ENCODE results near the gene CMTM7.
A peak's percentile ranks its signal among the peaks of the same experiment; 100 is the strongest.

CMTM7 gene, protein sequence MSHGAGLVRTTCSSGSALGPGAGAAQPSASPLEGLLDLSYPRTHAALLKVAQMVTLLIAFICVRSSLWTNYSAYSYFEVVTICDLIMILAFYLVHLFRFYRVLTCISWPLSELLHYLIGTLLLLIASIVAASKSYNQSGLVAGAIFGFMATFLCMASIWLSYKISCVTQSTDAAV

DNA sequence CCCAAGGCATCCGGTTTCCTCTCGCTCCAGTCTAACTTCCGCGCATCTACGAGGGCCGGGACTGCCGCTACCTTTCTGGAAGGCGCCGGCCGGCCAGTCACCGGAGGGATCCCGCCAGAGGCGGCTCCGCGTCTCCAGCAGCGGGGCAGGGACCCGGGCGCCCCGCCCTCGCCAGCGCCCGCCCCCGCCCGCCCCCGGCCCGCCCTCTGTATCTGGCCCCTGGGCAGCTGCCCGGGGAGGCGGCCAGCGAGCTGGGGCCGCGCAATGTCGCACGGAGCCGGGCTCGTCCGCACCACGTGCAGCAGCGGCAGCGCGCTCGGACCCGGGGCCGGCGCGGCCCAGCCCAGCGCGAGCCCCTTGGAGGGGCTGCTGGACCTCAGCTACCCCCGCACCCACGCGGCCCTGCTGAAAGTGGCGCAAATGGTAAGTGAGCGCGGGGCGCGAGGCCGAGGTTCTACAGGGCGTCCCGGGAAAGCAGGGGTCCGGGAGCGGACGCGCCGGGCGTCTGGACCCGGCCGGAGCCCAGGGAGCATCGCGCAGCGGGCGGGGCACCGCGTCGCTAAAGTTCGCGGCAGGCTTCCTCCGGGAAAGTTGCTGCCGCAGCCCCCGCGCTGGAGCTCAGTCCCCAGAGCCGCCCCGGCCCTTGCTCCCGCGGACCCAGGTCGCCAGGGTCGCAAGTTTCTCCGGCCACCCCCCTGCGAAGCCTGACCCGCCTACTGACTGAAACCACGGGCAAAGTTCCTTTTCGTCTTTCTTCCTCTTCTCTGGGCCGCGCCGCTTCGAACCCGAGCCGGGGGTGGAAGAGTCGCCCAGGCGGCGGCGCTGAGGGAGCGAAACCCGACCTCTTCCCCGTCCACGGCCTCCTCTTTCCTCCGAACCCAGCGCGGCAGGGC lies at the start of gene CMTM7:
Gene CMTM7, plus strand, starts transcription at position 211 of the 893 bp plus-strand sequence. Its CDS starts 54 bp downstream, at position 265.
- peak; percentile 9 for DNase-seq

DNA sequence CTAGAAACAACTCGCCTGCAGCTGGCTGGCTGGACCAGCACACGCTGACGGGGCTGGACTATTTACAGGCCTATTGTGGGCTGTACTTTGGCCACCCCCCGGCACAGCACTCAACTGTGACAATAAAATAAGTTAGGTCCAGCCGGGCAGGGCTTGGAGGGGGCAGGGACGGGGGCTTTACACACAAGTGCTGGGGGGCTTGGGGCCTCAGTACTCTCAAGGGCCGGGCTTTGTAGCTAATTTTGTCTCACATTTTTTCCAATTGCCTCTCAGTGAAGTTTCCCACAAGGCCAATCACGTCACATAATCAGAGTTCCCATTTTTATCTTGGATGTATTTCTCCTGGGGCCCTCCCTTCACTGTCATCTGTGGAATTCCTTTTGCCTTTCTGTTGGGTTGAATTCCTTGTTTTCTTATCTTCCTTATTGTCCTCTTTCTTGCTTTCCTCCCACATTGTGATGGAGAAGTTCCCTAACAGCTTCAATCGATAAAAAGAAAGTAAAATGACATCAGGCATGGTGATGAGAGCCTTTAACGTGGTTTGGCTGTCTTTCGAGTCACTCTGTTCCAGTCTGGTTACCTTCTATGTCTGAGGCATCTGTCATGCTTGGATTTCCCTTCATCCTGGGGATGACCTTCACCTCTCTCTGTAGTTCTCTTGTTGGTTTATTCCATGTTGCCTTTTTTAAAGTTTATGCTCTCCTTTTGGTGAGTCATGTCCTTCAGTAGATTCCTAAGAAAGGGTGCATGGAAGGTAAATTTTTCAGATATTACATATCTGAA lies 44.1 kb upstream of the CMTM7 start:
- DNase-seq = no peak

DNA sequence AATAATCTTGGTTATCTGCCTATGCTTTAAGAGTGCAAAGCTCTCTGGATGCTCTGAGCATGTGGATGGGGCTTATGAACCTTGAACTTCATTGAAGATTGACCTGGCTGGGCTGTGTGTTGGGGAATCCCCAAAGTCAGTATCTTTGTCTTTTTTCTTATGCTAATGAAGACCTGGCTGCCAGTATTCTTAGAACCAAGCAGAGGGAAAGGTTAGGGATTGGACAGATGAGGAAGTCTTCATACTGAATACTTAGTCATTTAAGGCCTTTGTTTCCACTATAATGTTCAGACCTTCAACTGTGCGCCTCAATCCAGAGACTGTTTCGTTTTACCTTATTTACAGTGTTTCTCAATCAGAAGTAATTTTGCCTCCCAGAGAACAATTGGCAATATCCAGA lies 42.5 kb upstream of the CMTM7 start:
- no peak for DNase-seq

DNA sequence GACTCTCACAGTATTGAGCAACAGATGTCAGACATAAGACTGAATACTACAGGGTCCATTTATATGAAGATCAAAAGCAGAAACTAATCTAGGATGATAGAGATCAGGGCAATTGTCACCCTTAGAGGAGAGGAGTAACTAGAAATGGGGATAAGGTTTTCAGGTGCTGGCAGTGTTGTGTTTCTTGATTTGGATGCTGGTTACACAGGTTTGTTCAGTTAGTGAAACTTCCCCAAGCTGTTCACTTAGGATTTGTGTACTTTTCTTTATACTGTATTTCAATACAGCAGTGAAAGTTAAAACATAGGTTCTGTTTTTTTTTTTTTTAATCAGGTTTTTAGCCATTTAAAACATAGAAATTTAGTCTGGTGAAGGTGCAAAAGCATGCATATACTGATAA lies 39.1 kb upstream of the CMTM7 start:
- no peak for DNase-seq

DNA sequence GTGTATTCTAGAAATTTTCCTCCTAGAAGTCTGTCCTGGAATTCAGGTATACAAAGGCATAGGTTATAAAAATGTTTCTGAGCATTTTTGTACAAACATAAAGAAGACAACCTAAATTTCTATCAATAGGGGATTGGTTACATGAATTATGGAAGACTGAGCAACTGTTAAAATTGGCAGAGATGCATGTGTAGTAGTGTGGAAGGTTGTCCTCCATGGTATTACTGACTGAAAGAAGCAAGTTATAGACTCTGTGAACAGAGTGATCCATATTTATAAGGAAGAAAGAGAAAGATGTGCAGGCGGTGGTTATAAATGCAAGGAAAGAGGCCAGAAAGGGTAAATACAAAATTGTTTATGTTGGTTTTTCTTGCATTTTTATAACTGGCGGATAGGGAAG lies 38.3 kb upstream of the CMTM7 start:
- no peak for DNase-seq

DNA sequence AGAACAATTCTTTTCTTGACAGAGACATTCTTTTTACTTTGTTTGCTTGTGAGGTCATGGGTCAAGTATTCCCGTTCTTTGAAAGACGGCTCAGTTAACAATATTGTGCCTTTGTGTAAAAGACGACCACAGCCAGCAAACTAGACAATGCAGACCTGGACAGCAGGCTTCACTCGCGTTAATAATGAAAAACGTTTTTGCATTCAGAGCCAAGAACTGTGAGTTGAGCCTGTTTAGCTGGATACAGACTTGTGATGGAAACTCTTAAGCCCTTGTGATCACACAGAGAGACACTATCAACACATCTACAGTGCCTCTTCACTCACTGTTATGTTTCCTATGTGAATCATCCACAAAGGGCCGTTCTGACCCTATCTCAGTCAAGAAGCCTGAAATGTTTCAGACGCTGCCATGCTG lies 37.3 kb upstream of the CMTM7 start:
- DNase-seq = no peak

DNA sequence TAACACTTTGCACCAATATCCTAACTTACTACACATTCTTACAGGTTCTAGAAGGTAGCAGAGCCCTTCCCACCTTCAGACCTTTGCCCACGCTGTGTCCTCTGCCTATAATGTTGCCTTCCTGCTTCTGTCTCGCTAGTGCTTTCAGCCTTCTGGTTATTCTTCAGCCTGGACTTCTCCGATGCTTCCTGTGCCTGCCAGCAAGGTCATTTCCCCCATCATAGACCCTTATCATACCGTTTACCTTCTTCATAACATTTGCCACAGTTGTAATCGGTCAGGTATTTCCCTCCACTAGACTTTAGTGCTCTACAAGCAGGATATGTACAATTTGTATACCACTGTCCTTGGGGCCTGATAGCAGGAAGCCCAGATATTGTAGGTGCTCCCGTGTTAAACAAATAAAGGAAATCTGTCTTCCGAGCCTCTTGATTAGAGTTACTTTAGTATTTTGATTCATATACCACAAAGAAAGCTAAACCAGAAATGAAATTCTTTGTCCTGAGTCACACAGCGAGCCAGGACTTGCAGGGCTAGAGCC lies 35.8 kb upstream of the CMTM7 start:
- DNase-seq = no peak

DNA sequence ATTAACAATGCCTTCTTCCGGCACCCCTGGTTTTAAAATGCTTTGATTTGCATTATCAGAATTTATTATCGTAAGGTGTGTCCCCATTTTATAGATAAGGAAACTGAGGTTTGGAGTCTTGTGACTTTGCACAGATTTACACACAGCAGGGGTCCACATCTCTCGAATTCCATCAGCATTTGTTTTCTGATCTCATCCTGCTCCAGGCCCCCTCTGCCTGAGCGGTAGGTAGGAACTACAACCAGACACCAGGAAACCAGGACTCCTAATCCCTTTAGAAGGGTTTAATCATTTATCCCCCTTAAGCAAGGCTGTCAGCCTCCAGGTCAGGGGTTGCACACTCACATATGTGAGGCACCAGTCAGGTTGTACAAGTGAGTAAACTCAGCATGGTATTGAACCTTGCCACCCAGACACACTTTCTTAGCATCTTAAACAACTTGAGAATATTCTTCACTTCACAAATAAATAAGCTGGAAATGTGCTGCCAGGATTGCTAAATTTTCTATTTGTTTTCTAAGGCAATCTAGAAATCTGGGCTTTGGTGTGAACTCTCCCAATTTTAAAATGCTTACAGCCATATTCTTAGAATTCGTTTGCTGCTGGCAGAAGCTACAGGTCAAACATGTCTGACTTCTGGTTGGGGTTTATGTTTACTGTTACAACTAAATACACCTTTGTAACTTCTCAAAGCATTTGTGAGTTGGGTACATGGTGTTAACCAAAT lies 31.7 kb upstream of the CMTM7 start:
- no peak for DNase-seq

DNA sequence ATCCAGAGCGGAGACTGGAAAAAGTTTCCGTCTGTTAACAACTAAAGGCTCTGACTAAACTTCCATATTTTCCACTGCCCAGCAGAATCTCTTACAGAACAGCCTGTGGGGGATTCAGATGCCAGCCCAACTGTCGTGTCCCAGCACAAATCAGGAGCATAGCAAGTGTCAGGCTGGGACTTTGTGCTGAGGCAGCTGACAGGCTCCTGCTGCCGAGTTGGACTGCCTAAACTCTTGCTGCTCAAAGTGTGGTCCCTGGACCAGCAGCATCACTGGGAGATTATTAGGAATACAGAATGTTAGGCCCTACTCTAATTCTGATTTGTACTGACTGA lies 31.2 kb upstream of the CMTM7 start:
- DNase-seq = no peak

DNA sequence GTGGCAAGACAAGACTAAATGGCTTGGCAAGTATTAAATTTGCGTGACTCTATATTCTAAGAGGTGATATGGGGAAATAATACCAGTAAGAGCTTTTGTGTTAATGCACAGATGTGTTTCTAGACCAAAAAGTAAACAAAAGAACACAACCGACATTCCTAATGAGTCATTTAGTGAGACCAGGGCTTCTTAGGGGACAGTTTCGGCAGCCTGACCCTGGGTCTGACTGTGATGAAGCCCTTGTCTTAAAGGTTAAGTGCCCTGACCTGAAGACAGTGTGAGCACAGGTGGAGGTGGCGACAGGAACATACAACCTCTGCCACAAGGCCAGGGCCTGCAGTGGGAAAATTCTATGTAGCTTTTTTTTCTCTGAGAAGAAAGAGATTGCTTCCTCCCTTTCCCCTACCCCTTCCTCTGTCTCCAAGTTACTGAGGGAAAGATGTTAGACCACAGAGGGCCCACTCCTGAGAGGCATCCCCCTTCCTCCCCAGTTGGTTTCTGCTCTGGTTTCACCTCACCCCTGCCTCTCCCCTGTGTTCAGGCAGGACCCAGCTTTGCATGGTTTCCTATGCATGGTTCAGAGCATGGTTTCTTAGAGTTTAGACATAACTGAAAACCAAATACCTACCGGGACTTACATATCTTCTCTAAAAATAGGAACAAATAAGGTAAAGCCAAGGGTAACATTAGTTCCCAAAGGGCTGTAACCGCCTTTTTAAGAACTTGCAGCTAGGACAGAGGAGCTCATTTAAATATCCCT lies 24.8 kb upstream of the CMTM7 start:
- no peak for DNase-seq

DNA sequence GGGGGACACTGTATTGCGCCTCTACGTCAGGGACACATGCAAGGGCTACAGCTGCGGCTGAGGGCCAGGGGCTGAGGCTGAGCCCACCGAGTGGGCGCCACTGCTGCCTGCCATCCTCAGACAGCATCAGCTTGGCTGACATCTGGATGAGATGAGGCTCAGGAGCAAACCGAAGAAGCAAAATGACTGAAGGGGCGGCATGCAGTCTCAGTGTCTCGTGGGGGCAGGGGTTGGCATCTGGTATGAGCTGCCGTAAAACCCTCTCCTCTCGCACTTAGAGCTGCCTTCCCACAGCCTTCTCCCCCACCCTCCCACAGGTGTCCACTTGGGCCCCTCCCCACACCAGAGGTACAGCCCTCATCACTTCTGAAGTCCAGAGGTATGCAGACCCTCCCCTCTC lies 24.2 kb upstream of the CMTM7 start:
- DNase-seq = no peak

DNA sequence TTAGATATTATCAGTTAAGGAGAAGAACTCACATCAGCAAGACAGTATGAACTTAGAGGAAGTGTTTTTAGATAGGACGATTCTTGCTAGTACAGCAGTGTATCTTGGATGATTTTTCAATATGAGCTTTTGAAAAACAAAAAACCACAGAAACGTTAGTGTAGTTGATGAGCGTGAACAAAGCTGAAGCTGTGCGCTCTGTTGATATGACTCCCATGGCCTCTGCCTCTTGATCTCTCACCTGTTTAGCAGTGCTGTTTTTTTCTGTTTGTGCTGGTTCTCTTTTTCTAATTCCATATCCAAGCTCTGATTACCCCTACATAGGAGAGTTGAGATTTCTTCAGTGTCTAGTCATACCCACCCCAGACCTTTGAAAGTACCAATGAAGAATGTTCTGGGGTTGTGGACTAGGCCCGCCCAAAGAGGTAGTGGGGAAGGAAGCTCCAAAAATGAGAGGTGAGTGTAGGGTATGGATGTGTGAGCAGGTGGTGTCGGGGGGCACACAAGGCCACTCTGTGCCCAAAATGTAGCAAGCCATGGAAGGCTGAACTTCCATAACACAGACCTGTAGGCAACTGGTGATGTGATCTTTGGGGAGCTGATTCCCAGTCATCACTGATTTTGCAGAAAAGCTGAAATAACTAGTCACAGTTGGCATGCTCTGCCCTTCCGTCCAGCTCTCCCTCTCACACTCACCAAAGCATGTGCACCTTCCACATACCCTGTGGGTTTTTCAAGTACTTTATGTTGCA lies 20.0 kb upstream of the CMTM7 start:
- no peak for DNase-seq

DNA sequence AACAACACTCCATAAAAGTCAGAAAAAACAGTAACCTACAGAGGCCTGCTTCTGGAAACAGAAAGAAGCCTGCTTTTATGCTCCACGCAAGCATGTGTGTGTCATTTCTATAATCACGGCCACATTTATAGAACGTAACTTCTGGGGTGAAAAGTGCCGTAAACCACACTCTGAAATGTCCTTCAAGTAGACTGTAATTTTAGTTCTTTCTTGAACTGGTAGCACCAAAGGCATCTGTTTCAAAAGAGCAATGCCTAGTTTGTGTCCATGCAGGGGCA lies 19.5 kb upstream of the CMTM7 start:
- no peak for DNase-seq

DNA sequence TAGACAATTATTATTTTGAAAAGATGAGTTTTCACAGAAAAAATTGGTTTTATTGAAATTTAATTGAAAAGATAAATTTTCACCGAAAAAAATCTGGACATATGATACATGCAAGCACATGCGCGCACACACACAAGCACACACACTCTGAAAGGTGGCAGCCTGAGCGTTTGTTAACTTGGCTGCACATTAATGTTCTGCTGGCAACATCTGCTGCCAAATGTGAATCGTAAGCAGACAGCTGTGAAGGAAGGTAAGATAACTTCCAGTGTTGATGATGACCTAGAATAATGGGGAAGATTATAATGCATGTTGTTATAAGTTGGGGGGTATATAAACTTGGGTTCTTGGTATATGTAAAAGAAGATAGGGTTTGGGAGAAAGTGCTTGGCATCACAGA lies 18.4 kb upstream of the CMTM7 start:
- DNase-seq = no peak

DNA sequence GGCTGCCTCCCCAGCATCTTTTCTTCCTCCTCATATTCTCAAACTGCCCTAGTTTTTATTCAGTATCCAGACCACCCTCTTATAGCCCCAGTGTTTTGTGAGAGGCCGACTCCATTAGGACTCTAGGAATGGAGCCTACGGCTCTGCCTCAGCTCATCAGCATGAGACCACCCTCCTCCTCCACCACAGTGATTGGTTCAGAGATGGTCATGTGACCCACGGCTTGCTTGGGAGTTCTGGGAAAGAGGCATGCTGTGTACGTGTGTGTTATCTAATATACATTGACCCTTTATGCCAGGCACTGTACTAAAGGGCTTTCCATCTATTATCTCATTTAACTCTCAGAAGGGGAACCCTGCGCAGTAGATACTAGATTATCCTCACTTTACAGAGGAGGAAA lies 17.8 kb upstream of the CMTM7 start:
- DNase-seq = no peak

DNA sequence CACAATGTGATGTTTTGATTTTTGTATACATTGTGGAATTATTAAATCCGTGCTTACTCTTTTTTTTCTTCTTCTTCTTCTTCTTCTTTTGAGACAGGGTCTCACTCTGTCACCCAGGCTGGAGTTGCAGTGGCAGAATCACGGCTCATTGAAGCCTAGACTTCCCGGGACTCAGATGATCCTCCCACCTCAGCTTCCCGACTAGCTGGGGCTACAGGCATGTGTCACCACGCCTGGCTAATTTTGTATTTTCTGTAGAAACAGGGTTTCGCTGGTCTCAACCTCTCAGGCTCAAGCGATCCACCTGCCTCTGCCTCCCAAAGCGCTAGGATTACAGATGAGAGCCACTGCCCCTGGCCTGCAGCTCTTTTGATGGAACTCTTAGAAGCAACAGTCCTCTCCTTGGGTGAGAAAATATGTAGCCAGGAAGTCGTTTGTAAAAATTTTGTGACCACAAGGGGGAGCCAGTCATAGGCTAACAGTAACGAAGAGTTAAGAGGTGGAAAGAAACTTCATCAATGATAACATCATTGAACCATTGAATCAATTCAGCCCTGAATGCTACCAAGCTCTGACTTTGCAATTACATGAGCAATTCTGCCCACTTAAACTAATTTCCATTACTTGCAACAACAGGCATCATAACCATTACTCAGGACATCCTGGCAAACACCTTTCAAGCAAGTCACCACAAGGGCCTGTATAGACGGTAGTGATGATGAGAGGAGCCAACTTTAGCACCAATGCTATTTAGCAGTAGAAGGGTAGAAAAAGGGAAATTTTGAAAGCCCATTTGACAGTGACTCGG lies 16.7 kb upstream of the CMTM7 start:
- no peak for DNase-seq

DNA sequence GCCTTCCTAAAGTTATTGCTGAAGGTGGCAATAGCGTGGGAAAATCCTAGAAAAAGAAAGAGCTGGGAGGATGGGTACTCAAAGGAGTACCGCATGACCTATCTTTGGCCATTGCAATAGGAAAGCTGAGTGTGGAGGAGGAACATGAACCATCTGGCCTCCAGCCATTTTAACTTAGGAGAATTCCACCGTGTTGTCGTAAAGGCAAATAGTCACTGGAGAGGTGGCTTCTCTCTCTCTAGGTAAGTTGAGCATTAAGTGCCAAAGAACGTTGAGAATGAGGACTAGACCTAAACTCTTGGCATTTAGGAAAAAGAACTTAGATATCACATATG lies 16.1 kb upstream of the CMTM7 start:
- DNase-seq = no peak

DNA sequence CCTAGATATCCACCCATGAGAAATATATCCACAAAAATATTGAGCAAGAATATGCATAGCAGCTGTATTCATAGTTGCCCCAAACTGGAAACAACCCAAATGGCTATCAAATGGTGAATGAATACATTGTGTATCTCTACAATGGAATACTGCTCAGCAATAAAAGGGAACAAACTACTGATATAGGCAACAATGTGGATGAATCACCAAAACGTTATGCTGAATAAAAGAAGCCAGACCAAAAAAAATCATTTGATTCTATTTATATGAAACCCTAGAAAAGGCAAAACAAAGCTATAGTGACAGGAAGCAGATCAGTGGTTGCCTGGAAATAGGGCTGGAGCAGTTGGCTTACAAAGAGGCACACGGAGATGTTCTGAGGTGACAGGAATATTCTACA lies 15.5 kb upstream of the CMTM7 start:
- no peak for DNase-seq

DNA sequence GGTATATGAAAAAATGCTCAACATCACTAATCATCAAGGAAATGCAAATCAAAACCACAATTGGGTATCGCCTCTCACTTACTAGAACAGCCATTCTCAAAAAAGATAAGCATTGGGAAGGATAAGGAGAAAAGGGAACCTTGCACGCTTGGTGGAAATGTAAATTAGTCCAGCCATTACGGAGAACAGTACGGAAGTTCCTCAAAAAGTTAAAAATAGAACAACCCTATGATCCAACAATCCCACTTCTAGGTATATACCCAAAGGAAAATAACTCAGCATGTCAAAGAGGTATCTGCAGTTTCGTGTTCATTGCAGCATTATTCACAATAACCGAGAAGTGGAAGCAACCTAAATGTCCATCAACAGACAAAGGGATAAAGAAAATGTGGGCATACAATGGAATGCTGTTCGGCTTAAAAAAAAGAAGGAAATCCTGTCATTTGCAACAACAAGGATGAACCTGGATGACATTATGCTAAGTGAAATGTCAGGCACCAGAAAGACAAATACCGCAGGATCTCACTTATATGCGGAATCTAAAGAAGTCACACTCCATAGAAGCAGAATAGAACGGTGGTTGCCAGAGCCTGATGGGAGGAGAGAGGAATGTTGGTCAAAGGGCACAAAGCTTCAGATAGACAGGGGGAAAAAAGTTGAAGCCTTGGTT lies 11.7 kb upstream of the CMTM7 start:
- DNase-seq = no peak

DNA sequence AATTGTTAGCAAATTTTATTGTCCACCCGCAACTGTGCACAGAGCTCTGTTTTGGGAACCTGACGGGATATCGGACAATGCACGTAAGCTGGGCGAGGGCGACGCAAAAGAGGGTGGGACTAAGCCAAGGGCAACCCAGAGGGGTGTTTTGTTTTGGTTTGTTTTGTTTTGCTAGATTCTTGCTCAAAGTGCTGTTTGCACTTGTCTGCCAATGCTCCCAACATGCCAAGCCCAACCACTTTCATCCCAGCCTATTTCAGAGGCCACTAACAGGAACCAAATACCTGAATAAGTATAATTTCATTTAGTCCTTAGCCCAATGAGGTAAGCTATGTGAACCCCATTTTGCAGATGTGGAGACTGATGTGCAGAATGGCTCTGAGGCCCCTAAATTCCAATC lies 9.7 kb upstream of the CMTM7 start:
- DNase-seq = no peak
